GM12891 (cell line): ENCODE results near the gene CDK19.

ENCODE experiments used
- DNase-seq: peaks from one replicate; pipeline ENCODE4 v3.0.0; 2011; ENCODE audit warnings: low spot score; ENCODE audit not compliant: insufficient read length
- FAIRE-seq: peaks from 2 replicates; lab custom pipeline; 2011; peaks lifted over from hg19 to GRCh38; lab: Jason Lieb, UNC
- PAX5 ChIP-seq: IDR thresholded peaks from 2 replicates; pipeline ENCODE4 v1.6.1; 2011; ENCODE audit warnings: low read length, moderate library complexity, mild to moderate bottlenecking; ENCODE audit not compliant: insufficient read depth, severe bottlenecking
- POLR2A ChIP-seq: IDR thresholded peaks from 2 replicates; pipeline ENCODE4 v1.6.1; 2011; ENCODE audit warnings: low read depth, low read length, control low read depth
- POLR2AphosphoS5 ChIP-seq: IDR thresholded peaks from 2 replicates; pipeline ENCODE4 v1.6.1; 2011; ENCODE audit warnings: low read depth, low read length, control low read depth
- POU2F2 ChIP-seq: IDR thresholded peaks from 2 replicates; pipeline ENCODE4 v1.6.1; 2011; ENCODE audit warnings: low read depth, mild to moderate bottlenecking, control low read depth, low read length, moderate library complexity
- SPI1 ChIP-seq: IDR thresholded peaks from 2 replicates; pipeline ENCODE4 v1.6.1; 2011; ENCODE audit warnings: low read depth, low read length, control low read depth
- TAF1 ChIP-seq: IDR thresholded peaks from 2 replicates; pipeline ENCODE4 v1.6.1; 2011; ENCODE audit warnings: low read depth, low read length, control low read depth

The CDK19 gene

GRCh38 chr6:110799189-110799588 lies 16.1 kb downstream of the CDK19 start:
- no peak for TF ChIP-seq POLR2AphosphoS5
- TF ChIP-seq SPI1 = peak; percentile 94
- DNase-seq = no peak
- FAIRE-seq = no peak

- TF ChIP-seq POLR2AphosphoS5 (no peak), POLR2A (no peak), TAF1 (no peak), PAX5 (no peak), POU2F2 (no peak), SPI1 (no peak)
- DNase-seq (no peak), FAIRE-seq (no peak)
Measured at GRCh38 chr6:110795271-110795670, 20.0 kb downstream of the CDK19 start.

- no peak for TF ChIP-seq POLR2AphosphoS5
- TF ChIP-seq POU2F2 = no peak
- no peak for TF ChIP-seq TAF1
- no peak for TF ChIP-seq POLR2A
- TF ChIP-seq PAX5 = no peak
- no peak for TF ChIP-seq SPI1
- no peak for DNase-seq
- no peak for FAIRE-seq
Measured at GRCh38 chr6:110786696-110787095, 28.6 kb downstream of the CDK19 start.

GRCh38 chr6:110786271-110786670 lies 29.0 kb downstream of the CDK19 start:
- TF ChIP-seq POU2F2 (no peak), POLR2A (no peak), TAF1 (no peak), SPI1 (no peak), POLR2AphosphoS5 (no peak), PAX5 (no peak)
- FAIRE-seq (no peak), DNase-seq (no peak)

- TF ChIP-seq POLR2A (no peak), PAX5 (no peak), TAF1 (no peak), POLR2AphosphoS5 (no peak)
- DNase-seq (no peak), FAIRE-seq (no peak)
Measured at GRCh38 chr6:110784610-110784979, 30.7 kb downstream of the CDK19 start.

DNA sequence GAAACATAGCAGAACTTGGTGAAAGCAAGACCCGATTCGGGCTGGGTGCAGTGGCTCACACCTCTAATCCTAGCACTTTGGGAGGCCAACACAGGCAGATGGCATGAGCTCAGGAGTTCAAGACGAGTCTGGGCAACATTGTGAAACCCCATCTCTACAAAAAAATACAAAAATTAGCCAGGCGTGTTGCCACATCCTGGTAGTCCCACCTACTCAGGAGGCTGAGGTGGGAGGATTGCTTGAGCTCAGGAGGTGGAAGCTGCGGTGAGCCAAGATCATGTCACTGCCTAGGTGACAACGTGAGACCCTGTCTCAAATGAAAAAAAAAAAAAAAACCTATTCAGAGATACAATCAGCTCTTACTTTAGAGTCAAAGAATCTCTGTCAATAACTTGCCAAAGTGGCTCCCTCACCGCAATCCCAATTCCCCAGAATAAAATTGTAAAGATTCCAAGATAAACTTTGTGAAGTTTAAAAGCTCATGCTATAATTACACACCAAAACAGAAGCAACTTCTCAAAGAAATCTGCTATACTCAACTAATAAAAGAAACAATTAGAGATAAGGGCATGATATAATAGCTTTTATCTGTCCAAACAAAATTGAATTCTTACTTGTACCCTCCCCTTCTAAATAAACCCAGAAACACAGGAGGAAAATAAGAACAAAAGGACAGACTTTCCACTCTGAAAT lies 33.6 kb downstream of the CDK19 start:
- FAIRE-seq = peak; percentile 76
- DNase-seq = no peak
- TF ChIP-seq SPI1 (no peak), POLR2AphosphoS5 (no peak)

DNA sequence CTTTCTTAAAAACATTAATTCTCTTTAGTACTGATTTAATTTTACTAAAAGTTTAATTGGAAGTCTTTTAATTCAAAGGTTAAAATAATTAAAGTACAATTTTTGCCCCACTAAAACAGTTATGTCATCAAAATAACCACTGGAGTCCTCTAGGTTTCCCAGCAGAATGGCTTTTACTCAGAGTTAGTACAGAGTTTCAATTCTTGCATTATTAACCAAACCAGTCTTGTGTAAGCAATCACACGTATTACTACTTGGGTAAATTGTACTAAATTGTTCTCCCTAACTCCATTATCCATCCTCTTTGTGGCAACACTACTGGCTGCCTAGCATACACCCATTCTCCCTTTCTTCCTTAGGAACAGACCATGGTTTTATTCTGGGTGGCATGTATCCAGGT lies 36.9 kb downstream of the CDK19 start:
- FAIRE-seq (peak; percentile 52), DNase-seq (no peak)
- no peak for TF ChIP-seq SPI1
- TF ChIP-seq PAX5 = no peak
- TF ChIP-seq TAF1 = no peak
- TF ChIP-seq POLR2AphosphoS5 = no peak

DNA sequence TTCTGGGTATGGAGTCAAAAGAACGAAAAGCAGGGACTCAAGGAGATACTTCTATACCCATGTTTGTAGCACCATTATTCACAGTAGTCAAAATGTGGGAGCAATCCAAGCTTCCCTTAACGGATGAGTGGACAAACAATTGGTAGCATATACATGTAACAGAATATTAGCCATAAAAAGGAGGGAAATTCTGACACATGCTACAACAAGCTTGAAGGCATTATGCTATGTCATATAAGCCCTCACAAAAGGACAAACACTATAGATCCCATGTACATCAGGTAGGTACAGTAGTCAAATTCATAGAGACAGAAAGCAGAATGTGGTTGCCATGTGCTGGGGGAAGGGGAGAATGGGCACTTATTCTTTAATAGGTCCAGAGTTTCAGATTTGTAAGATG lies 37.6 kb downstream of the CDK19 start:
- FAIRE-seq (peak; percentile 35), DNase-seq (no peak)
- TF ChIP-seq PAX5 (no peak), POLR2AphosphoS5 (no peak)

DNA sequence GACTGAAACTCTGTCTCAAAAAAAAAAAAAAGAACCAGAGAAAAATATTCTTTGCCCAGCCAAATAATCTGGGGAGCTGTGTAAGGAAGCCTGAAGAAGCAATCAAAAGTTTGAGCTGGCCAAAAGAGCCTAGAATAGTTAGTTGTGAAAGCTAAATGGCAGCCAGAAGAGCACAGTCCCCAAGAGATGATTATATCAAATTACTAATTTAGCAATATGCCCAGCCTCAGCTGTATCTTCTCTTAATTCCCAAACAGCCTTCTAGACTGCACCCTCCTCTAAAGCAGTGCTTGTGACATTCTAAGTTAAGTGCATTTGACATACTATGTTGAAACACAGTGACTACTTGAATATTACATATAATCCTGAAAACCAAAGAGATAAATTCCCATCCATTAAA lies 38.9 kb downstream of the CDK19 start:
- TF ChIP-seq POLR2AphosphoS5 = no peak
- TF ChIP-seq TAF1 = no peak
- TF ChIP-seq POU2F2 = no peak
- TF ChIP-seq PAX5 = no peak
- no peak for TF ChIP-seq POLR2A
- TF ChIP-seq SPI1 = no peak
- DNase-seq (no peak), FAIRE-seq (no peak)

DNA sequence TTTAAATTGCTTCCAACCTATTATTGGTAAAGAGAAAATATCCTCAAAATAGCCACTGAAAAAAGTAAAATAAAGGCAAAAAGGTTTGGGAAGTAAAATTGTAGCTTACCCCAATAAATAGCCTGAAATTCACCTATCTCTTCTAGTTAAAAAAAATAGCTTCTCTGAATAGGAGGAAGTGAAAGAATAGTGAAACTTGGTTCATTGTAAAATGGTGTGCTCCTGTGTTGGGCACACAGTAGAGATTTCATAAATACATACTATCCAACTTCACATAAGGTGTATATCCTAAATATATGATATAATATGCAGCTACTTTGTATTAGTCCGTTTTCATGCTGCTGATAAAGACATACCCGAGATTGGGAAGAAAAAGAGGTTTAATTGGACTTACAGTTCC lies 45.3 kb downstream of the CDK19 start:
- FAIRE-seq (no peak), DNase-seq (no peak)
- TF ChIP-seq POLR2A (no peak), POU2F2 (no peak), SPI1 (peak; percentile 74; the same call in 1 of the 2 replicates), POLR2AphosphoS5 (no peak)

DNA sequence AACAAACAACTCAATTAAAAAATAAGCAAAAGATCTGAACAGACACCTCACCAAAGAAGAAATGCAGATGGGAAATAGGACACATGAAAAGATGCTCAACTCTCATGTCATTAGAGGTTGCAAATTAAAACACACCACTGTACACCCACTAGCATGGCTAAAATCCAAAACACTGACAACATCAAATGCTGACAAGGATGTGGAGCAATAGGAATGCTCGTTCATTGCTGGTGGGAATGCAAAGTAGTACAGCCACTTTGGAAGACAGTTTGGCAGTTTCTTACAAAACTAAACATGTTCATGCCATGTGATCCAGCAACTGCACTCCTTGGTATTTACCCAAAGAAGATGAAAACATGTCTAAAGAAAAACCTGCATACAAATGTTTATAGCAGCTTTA lies 47.2 kb downstream of the CDK19 start:
- TF ChIP-seq POU2F2 (no peak), TAF1 (no peak), PAX5 (no peak), POLR2A (no peak), SPI1 (no peak), POLR2AphosphoS5 (no peak)
- no peak for FAIRE-seq
- DNase-seq = no peak
